ENCODE data around the gene GRPR. TPM values are rescaled to one million over a fixed set of nuclear protein-coding genes. Genes with fewer than 3 reads are reported as not detected.
"Not testable (repeated sequence)": the region's sequence is repeated elsewhere in the genome, so short reads cannot be mapped to it uniquely, and the experiment has no call there.

The GRPR gene
- total RNA-seq, 4 donors from 2014 or later: 0.67 TPM; not detected in 3

- WGBS, 2 donors: 90 to 97% methylated on average over 3 of the region's 3 CpGs
- Histone ChIP-seq H3K36me3 (no peaks in the 10 kb centered on the region), H3K27me3 (no peaks in the 10 kb centered on the region), H3K27ac (no peak overlapping the region), H3K4me1 (no peaks in the 10 kb centered on the region), H3K4me3 (replicated peaks in 1 of 3) (no peak overlapping the region), H3K9me3 (no peaks in the 10 kb centered on the region)
- TF ChIP-seq CTCF (IDR thresholded peaks at IDR 0.05): no peak
- TF ChIP-seq POLR2A (IDR thresholded peaks at IDR 0.05): no peak
- no peak for DNase-seq
- intact Hi-C loops (cut with DNase I): no loop called here
These were observed 49.0 kb downstream of the GRPR start for GRCh38 chrX:16172391-16172790.

DNA sequence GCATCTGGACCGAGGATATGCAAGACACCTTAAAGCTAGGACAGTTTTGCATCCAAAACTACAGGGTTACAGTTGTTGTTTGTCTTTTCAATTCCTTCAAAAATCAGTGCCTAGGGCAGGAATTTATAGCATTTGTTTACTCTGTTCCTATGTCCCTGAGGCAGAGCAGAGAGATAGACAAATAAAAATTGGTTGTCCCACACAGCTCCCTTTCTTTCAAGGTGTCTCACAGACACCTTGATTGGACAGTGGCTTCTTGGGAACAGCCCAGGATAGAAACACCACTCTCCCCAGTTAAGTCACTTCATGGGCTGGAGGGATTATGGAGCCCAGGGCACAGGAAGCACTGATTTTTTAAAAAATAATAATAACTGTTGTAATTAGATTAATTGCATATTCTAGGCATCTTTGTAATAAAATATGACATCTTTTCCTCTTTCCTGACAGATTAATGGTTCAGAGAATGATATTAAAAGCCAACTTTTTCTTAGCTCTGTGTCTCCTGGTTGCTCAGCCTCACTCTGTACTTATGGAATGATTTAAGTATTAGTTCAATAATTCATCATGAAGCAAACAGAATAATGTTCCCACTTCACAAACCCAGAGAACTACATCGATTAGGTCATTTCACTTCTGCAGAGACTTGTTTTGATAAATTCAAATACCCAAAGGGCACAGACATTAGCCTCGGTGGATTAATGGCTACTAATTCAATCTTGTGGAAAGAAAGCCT is 52.1 kb downstream of the GRPR start:
- DNase-seq: no peak
- Histone ChIP-seq H3K4me1 (no peaks in the 10 kb centered on the region), H3K27ac (no peak overlapping the region), H3K36me3 (no peaks in the 10 kb centered on the region), H3K27me3 (no peaks in the 10 kb centered on the region), H3K9me3 (no peaks in the 10 kb centered on the region), H3K4me3 (replicated peaks in 1 of 3) (no peak overlapping the region)
- WGBS, 2 donors: 64 to 79% methylated on average over 3 of the region's 3 CpGs
- TF ChIP-seq CTCF (IDR thresholded peaks at IDR 0.05): no peak
- TF ChIP-seq POLR2A (IDR thresholded peaks at IDR 0.05): no peak
- intact Hi-C loops (cut with DNase I): no loop called here

DNA sequence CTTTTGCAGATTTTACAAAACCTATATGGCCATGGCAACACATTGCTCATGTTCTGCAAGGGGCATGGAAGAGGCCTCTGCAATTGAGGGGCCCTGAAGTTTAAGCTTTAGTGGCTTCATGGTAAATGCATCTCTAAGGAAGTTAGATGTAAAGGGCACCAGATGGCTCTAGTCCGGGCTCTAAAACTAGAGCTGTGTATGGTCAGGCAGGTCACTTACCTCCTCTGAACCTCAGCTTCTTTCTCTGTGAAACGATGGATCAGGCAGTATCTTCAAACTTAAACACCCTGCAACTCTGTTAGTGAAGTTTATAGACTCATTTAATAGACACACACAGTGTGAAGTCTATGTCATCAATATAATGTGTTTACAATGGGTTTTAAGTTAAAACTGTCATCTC is 53.9 kb downstream of the GRPR start:
- DNase-seq: no peak
- no peak overlapping the region for H3K4me3 ChIP-seq (replicated peaks in 1 of 3)
- intact Hi-C loops (cut with DNase I): no loop called here
- H3K36me3 ChIP-seq: no peaks in the 10 kb centered on the region
- TF ChIP-seq POLR2A (IDR thresholded peaks at IDR 0.05): no peak
- TF ChIP-seq CTCF (IDR thresholded peaks at IDR 0.05): no peak
- H3K9me3 ChIP-seq: no peaks in the 10 kb centered on the region
- 33 to 50% methylated on average over 1 to 2 of the region's 2 CpGs for WGBS, 2 donors
- no peaks in the 10 kb centered on the region for H3K27me3 ChIP-seq
- no peaks in the 10 kb centered on the region for H3K4me1 ChIP-seq
- no peak overlapping the region for H3K27ac ChIP-seq

- H3K27me3 ChIP-seq; DNase-seq; H3K4me1 ChIP-seq; H3K9me3 ChIP-seq; H3K36me3 ChIP-seq; intact Hi-C loops (cut with DNase I); H3K27ac ChIP-seq; H3K4me3 ChIP-seq (replicated peaks in 1 of 3): not testable (repeated sequence)
- 80 to 88% methylated on average over 10 of the region's 10 CpGs for WGBS, 2 donors
These were observed 60.5 kb downstream of the GRPR start for GRCh38 chrX:16183843-16184242.

DNA sequence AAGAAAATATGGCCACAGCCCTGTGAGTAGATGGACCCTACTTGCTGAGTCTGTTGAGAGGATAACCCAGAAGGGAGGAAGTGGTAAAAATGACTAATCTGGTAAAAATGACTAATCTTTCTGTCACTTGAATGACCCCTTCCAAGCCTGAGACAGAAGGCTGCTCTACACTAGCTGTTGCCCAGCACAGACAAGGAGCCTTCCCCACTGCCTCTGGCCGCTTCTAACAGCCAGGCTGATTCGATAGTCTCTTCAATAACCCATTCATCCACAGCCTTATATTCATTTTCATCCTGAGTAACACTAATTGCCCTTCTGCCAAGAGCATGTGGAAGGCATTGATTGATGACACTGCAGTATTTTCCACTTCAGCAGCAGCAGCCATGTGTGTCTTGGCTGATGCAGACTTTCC is 62.4 kb downstream of the GRPR start:
- WGBS, 2 donors: 66 to 81% methylated on average over 2 of the region's 2 CpGs
- Histone ChIP-seq H3K36me3 (no peaks in the 10 kb centered on the region), H3K9me3 (no peaks in the 10 kb centered on the region), H3K4me1 (no peaks in the 10 kb centered on the region), H3K4me3 (replicated peaks in 1 of 3) (no peak overlapping the region), H3K27me3 (no peaks in the 10 kb centered on the region), H3K27ac (no peak overlapping the region)
- TF ChIP-seq POLR2A (IDR thresholded peaks at IDR 0.05) (no peak), CTCF (IDR thresholded peaks at IDR 0.05) (no peak)
- intact Hi-C loops (cut with DNase I): no loop called here
- no peak for DNase-seq
